ENCODE measurements around the gene HAO2.

HAO2 gene

DNA sequence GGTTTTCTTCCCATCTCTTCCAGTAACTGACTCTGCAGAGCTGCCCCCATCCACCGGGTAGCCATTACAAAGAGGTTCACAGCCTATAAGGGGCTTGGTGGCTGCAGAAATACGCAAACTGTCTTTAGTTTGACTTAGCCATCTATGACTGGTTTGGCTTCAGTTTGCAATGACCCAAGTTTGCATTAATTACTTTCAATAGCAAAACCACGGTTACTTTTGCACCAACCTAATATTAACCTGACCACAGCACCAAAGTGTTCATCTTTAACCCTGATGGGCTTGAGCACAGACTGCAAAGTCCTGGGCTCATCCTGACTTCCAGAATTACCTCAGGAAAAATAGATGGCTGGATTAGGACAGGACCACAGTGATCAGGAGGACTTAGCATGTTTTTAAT lies 2.2 kb upstream of the HAO2 start:
- no peak overlapping the region for H3K9ac ChIP-seq (ENCODE audit: low read depth, low read length, poor library complexity)
- no peak overlapping the region for H2BK15ac ChIP-seq (ENCODE audit: low read length)
- H2BK120ac ChIP-seq (ENCODE audit: low read depth, low read length), result no peak overlapping the region
- H3K27me3 ChIP-seq (ENCODE audit: control insufficient read depth in 3 of 3, insufficient read depth in 3 of 3, low read depth in 1 of 3, low read length in 3 of 3), result peaks cover 0 to 5% (median 0%) of the 10 kb centered on the region in 3 experiments
- no peak for DNase-seq (ENCODE audit: low spot score)
- no peak overlapping the region for H3K4me3 ChIP-seq (ENCODE audit: low read length in 2 of 2)
- H2AFZ ChIP-seq (ENCODE audit: low read length), result no peak overlapping the region
- H3K27ac ChIP-seq (replicated peaks; ENCODE audit: low read length), result no peak overlapping the region
- no CpG with 5 or more reads among the region's 3 CpGs for WGBS, 2 donors (ENCODE audit: extremely low coverage in 2 of 2, insufficient read length in 2 of 2, insufficient replicate concordance in 1 of 2)
- no peak overlapping the region for H3K23ac ChIP-seq (ENCODE audit: low read depth, low read length, poor library complexity)
- H3K14ac ChIP-seq (ENCODE audit: low read length), result no peak overlapping the region
- no peaks in the 10 kb centered on the region for H3K36me3 ChIP-seq (replicated peaks in 1 of 2; ENCODE audit: control insufficient read depth in 2 of 2, insufficient read depth in 2 of 2, low read length in 2 of 2)
- H2BK5ac ChIP-seq (ENCODE audit: low read length), result no peak overlapping the region
- H3K9me3 ChIP-seq (replicated peaks in 1 of 2; ENCODE audit: control insufficient read depth in 2 of 2, insufficient read depth in 1 of 2, low read depth in 1 of 2, low read length in 2 of 2), result no peaks in the 10 kb centered on the region
- no peak overlapping the region for H2AK5ac ChIP-seq (ENCODE audit: low read depth, low read length)
- H3K18ac ChIP-seq (ENCODE audit: low read length), result no peak overlapping the region
- H3K4me1 ChIP-seq (ENCODE audit: control insufficient read depth in 2 of 2, insufficient read depth in 1 of 2, low read depth in 1 of 2, low read length in 2 of 2), result no peaks in the 10 kb centered on the region
- H3K79me1 ChIP-seq (ENCODE audit: low read depth, low read length), result no peaks in the 10 kb centered on the region
- no peak overlapping the region for H3K4me2 ChIP-seq (ENCODE audit: insufficient read depth, low read length, poor library complexity, severe bottlenecking)
- no peak overlapping the region for H2BK12ac ChIP-seq (ENCODE audit: low read length)
- H4K91ac ChIP-seq (ENCODE audit: low read depth, low read length, poor library complexity), result no peak overlapping the region
- no peak overlapping the region for H4K8ac ChIP-seq (ENCODE audit: low read depth, low read length)
- H3K4ac ChIP-seq (ENCODE audit: low read length), result no peak overlapping the region

- Histone ChIP-seq H3K14ac (ENCODE audit: low read length) (no peak overlapping the region), H3K27ac (replicated peaks; ENCODE audit: low read length) (no peak overlapping the region), H3K4me3 (ENCODE audit: low read length in 2 of 2) (no peak overlapping the region), H2AFZ (ENCODE audit: low read length) (no peak overlapping the region), H2BK5ac (ENCODE audit: low read length) (no peak overlapping the region), H3K36me3 (replicated peaks in 1 of 2; ENCODE audit: control insufficient read depth in 2 of 2, insufficient read depth in 2 of 2, low read length in 2 of 2) (no peaks in the 10 kb centered on the region), H2BK12ac (ENCODE audit: low read length) (no peak overlapping the region), H3K4me2 (ENCODE audit: insufficient read depth, low read length, poor library complexity, severe bottlenecking) (no peak overlapping the region), H3K4me1 (ENCODE audit: control insufficient read depth in 2 of 2, insufficient read depth in 1 of 2, low read depth in 1 of 2, low read length in 2 of 2) (no peaks in the 10 kb centered on the region), H3K4ac (ENCODE audit: low read length) (no peak overlapping the region), H4K91ac (ENCODE audit: low read depth, low read length, poor library complexity) (no peak overlapping the region), H4K8ac (ENCODE audit: low read depth, low read length) (no peak overlapping the region), H2BK15ac (ENCODE audit: low read length) (no peak overlapping the region), H2BK120ac (ENCODE audit: low read depth, low read length) (no peak overlapping the region), H3K9me3 (replicated peaks in 1 of 2; ENCODE audit: control insufficient read depth in 2 of 2, insufficient read depth in 1 of 2, low read depth in 1 of 2, low read length in 2 of 2) (no peaks in the 10 kb centered on the region), H3K27me3 (ENCODE audit: control insufficient read depth in 3 of 3, insufficient read depth in 3 of 3, low read depth in 1 of 3, low read length in 3 of 3) (peaks cover 0 to 5% (median 0%) of the 10 kb centered on the region in 3 experiments), H3K18ac (ENCODE audit: low read length) (peak overlapping the region; percentile 24), H3K9ac (ENCODE audit: low read depth, low read length, poor library complexity) (no peak overlapping the region), H2AK5ac (ENCODE audit: low read depth, low read length) (no peak overlapping the region), H3K23ac (ENCODE audit: low read depth, low read length, poor library complexity) (no peak overlapping the region), H3K79me1 (ENCODE audit: low read depth, low read length) (no peaks in the 10 kb centered on the region)
- peak; percentile 37 for DNase-seq (ENCODE audit: low spot score)
- no CpG with 5 or more reads among the region's 13 CpGs for WGBS, 2 donors (ENCODE audit: extremely low coverage in 2 of 2, insufficient read length in 2 of 2, insufficient replicate concordance in 1 of 2)
These were observed 1.0 kb upstream of the HAO2 start for GRCh38 chr1:119367432-119368124.

DNA sequence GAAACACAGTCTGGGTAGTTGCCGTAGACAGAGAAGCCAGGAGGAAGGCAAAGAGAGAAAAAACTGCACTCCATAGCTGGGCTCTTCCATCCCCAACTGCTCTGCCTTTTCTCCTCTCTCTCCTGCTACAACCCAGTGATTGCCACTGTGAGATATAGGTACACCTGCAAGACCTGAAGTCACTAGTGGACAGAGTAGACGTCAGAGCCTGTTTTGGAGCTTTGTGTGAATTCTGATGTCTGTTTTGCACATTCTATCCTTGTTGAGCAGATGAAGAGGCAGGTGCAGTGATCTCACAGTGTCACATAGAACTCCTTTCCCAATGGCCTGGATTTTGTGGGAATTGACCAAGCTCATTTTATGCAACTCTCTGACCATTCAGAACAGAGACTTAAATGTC lies 2.2 kb downstream of the HAO2 start:
- Histone ChIP-seq H3K4me3 (ENCODE audit: low read length in 2 of 2) (no peak overlapping the region), H3K23ac (ENCODE audit: low read depth, low read length, poor library complexity) (no peak overlapping the region), H2BK12ac (ENCODE audit: low read length) (no peak overlapping the region), H2AFZ (ENCODE audit: low read length) (no peak overlapping the region), H2BK120ac (ENCODE audit: low read depth, low read length) (no peak overlapping the region), H3K27ac (replicated peaks; ENCODE audit: low read length) (no peak overlapping the region), H3K4ac (ENCODE audit: low read length) (no peak overlapping the region), H3K27me3 (ENCODE audit: control insufficient read depth in 3 of 3, insufficient read depth in 3 of 3, low read depth in 1 of 3, low read length in 3 of 3) (peaks cover 0 to 9% (median 0%) of the 10 kb centered on the region in 3 experiments), H3K9me3 (replicated peaks in 1 of 2; ENCODE audit: control insufficient read depth in 2 of 2, insufficient read depth in 1 of 2, low read depth in 1 of 2, low read length in 2 of 2) (no peaks in the 10 kb centered on the region), H3K4me1 (ENCODE audit: control insufficient read depth in 2 of 2, insufficient read depth in 1 of 2, low read depth in 1 of 2, low read length in 2 of 2) (no peaks in the 10 kb centered on the region), H4K91ac (ENCODE audit: low read depth, low read length, poor library complexity) (no peak overlapping the region), H3K18ac (ENCODE audit: low read length) (no peak overlapping the region), H4K8ac (ENCODE audit: low read depth, low read length) (no peak overlapping the region), H3K9ac (ENCODE audit: low read depth, low read length, poor library complexity) (no peak overlapping the region), H3K14ac (ENCODE audit: low read length) (no peak overlapping the region), H2AK5ac (ENCODE audit: low read depth, low read length) (no peak overlapping the region), H2BK5ac (ENCODE audit: low read length) (no peak overlapping the region), H2BK15ac (ENCODE audit: low read length) (no peak overlapping the region), H3K79me1 (ENCODE audit: low read depth, low read length) (no peaks in the 10 kb centered on the region), H3K4me2 (ENCODE audit: insufficient read depth, low read length, poor library complexity, severe bottlenecking) (no peak overlapping the region), H3K36me3 (replicated peaks in 1 of 2; ENCODE audit: control insufficient read depth in 2 of 2, insufficient read depth in 2 of 2, low read length in 2 of 2) (no peaks in the 10 kb centered on the region)
- WGBS, 2 donors (ENCODE audit: extremely low coverage in 2 of 2, insufficient read length in 2 of 2, insufficient replicate concordance in 1 of 2), result no CpG with 5 or more reads among the region's 2 CpGs
- DNase-seq (ENCODE audit: low spot score), result no peak

DNA sequence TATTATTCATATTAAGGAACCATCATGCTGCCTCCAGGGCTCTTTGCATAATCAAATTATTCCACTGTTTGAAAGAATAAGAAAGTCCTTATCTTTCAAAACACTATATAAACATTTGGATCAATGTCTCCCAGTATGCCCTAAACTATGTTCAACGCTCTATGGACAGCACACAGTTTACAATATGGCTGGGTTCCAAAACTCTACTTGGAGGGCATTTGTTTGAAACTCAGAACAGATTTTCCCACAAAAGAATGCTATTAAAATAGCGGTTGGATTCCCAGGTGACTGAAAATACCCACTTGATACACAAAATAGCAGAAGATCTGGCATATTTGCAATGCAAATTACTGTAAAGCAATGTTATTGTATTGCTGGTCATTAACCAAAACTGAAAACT lies 3.2 kb downstream of the HAO2 start:
- no CpG with 5 or more reads among the region's 2 CpGs for WGBS, 2 donors (ENCODE audit: extremely low coverage in 2 of 2, insufficient read length in 2 of 2, insufficient replicate concordance in 1 of 2)
- Histone ChIP-seq H3K79me1 (ENCODE audit: low read depth, low read length) (no peaks in the 10 kb centered on the region), H4K8ac (ENCODE audit: low read depth, low read length) (no peak overlapping the region), H2BK12ac (ENCODE audit: low read length) (no peak overlapping the region), H3K9me3 (replicated peaks in 1 of 2; ENCODE audit: control insufficient read depth in 2 of 2, insufficient read depth in 1 of 2, low read depth in 1 of 2, low read length in 2 of 2) (no peaks in the 10 kb centered on the region), H2BK5ac (ENCODE audit: low read length) (no peak overlapping the region), H3K14ac (ENCODE audit: low read length) (no peak overlapping the region), H3K4me1 (ENCODE audit: control insufficient read depth in 2 of 2, insufficient read depth in 1 of 2, low read depth in 1 of 2, low read length in 2 of 2) (no peaks in the 10 kb centered on the region), H2AK5ac (ENCODE audit: low read depth, low read length) (no peak overlapping the region), H3K23ac (ENCODE audit: low read depth, low read length, poor library complexity) (no peak overlapping the region), H3K36me3 (replicated peaks in 1 of 2; ENCODE audit: control insufficient read depth in 2 of 2, insufficient read depth in 2 of 2, low read length in 2 of 2) (no peaks in the 10 kb centered on the region), H4K91ac (ENCODE audit: low read depth, low read length, poor library complexity) (no peak overlapping the region), H3K4me3 (ENCODE audit: low read length in 2 of 2) (no peak overlapping the region), H3K27ac (replicated peaks; ENCODE audit: low read length) (no peak overlapping the region), H3K9ac (ENCODE audit: low read depth, low read length, poor library complexity) (no peak overlapping the region), H3K18ac (ENCODE audit: low read length) (no peak overlapping the region), H2BK15ac (ENCODE audit: low read length) (no peak overlapping the region), H2BK120ac (ENCODE audit: low read depth, low read length) (no peak overlapping the region), H3K4ac (ENCODE audit: low read length) (no peak overlapping the region), H2AFZ (ENCODE audit: low read length) (no peak overlapping the region), H3K4me2 (ENCODE audit: insufficient read depth, low read length, poor library complexity, severe bottlenecking) (no peak overlapping the region), H3K27me3 (ENCODE audit: control insufficient read depth in 3 of 3, insufficient read depth in 3 of 3, low read depth in 1 of 3, low read length in 3 of 3) (peaks cover 0 to 9% (median 0%) of the 10 kb centered on the region in 3 experiments)
- DNase-seq (ENCODE audit: low spot score), result no peak

Data from neuronal stem cell (in vitro differentiated cells).